ENCODE results near the gene CARMIL3.

CARMIL3 gene

GRCh38 chr14:24065408-24065807, 13.6 kb downstream of the CARMIL3 start:
- Histone ChIP-seq H2AFZ (ENCODE audit: low read length) (no peak overlapping the region), H3K4me2 (ENCODE audit: low read depth, low read length, poor library complexity, severe bottlenecking) (no peak overlapping the region), H3K79me2 (ENCODE audit: insufficient read depth, low read length) (no peaks in the 10 kb centered on the region), H3K9me2 (replicated peaks; ENCODE audit: low read depth, low read length) (no peaks in the 10 kb centered on the region), H3K4me3 (ENCODE audit: low read length, poor library complexity, severe bottlenecking) (no peak overlapping the region), H3K9ac (ENCODE audit: low read depth, low read length, poor library complexity, severe bottlenecking) (no peak overlapping the region), H3K36me3 (ENCODE audit: insufficient read depth, low read length) (no peaks in the 10 kb centered on the region), H3K9me3 (ENCODE audit: insufficient read depth, low read depth, low read length) (no peaks in the 10 kb centered on the region), H3K27me3 (ENCODE audit: insufficient read depth, low read length, poor library complexity, severe bottlenecking) (no peaks in the 10 kb centered on the region), H3F3A (ENCODE audit: low read depth) (no peaks in the 10 kb centered on the region), H3K4me1 (ENCODE audit: insufficient read depth, low read length, poor library complexity, severe bottlenecking) (no peaks in the 10 kb centered on the region), H4K20me1 (ENCODE audit: insufficient read depth, low read length, poor library complexity, severe bottlenecking) (no peaks in the 10 kb centered on the region)
- TF ChIP-seq CTCF (conservative IDR thresholded peaks at IDR 0.05; ENCODE audit: low read length) (no peak), EZH2phosphoT487 (IDR thresholded peaks at IDR 0.05; ENCODE audit: borderline replicate concordance) (no peak)

- Histone ChIP-seq H3K36me3 (ENCODE audit: insufficient read depth, low read length) (no peaks in the 10 kb centered on the region), H3K9me3 (ENCODE audit: insufficient read depth, low read depth, low read length) (no peaks in the 10 kb centered on the region), H3K79me2 (ENCODE audit: insufficient read depth, low read length) (no peaks in the 10 kb centered on the region), H3K27me3 (ENCODE audit: insufficient read depth, low read length, poor library complexity, severe bottlenecking) (no peaks in the 10 kb centered on the region), H4K20me1 (ENCODE audit: insufficient read depth, low read length, poor library complexity, severe bottlenecking) (no peaks in the 10 kb centered on the region), H2AFZ (ENCODE audit: low read length) (no peak overlapping the region), H3K4me2 (ENCODE audit: low read depth, low read length, poor library complexity, severe bottlenecking) (no peak overlapping the region), H3K9ac (ENCODE audit: low read depth, low read length, poor library complexity, severe bottlenecking) (no peak overlapping the region), H3K9me2 (replicated peaks; ENCODE audit: low read depth, low read length) (no peaks in the 10 kb centered on the region), H3F3A (ENCODE audit: low read depth) (no peaks in the 10 kb centered on the region), H3K4me1 (ENCODE audit: insufficient read depth, low read length, poor library complexity, severe bottlenecking) (no peaks in the 10 kb centered on the region), H3K4me3 (ENCODE audit: low read length, poor library complexity, severe bottlenecking) (no peak overlapping the region)
- TF ChIP-seq CTCF (conservative IDR thresholded peaks at IDR 0.05; ENCODE audit: low read length): no peak
- TF ChIP-seq EZH2phosphoT487 (IDR thresholded peaks at IDR 0.05; ENCODE audit: borderline replicate concordance): no peak
Observed at GRCh38 chr14:24066496-24067132, 14.8 kb downstream of the CARMIL3 start.

GRCh38 chr14:24067133-24068082, 15.6 kb downstream of the CARMIL3 start:
- Histone ChIP-seq H3K9ac (ENCODE audit: low read depth, low read length, poor library complexity, severe bottlenecking) (no peak overlapping the region), H3K9me2 (replicated peaks; ENCODE audit: low read depth, low read length) (no peaks in the 10 kb centered on the region), H3K9me3 (ENCODE audit: insufficient read depth, low read depth, low read length) (no peaks in the 10 kb centered on the region), H3K27me3 (ENCODE audit: insufficient read depth, low read length, poor library complexity, severe bottlenecking) (no peaks in the 10 kb centered on the region), H2AFZ (ENCODE audit: low read length) (no peak overlapping the region), H3K79me2 (ENCODE audit: insufficient read depth, low read length) (no peaks in the 10 kb centered on the region), H3K4me3 (ENCODE audit: low read length, poor library complexity, severe bottlenecking) (no peak overlapping the region), H4K20me1 (ENCODE audit: insufficient read depth, low read length, poor library complexity, severe bottlenecking) (no peaks in the 10 kb centered on the region), H3K4me1 (ENCODE audit: insufficient read depth, low read length, poor library complexity, severe bottlenecking) (no peaks in the 10 kb centered on the region), H3F3A (ENCODE audit: low read depth) (no peaks in the 10 kb centered on the region), H3K36me3 (ENCODE audit: insufficient read depth, low read length) (no peaks in the 10 kb centered on the region), H3K4me2 (ENCODE audit: low read depth, low read length, poor library complexity, severe bottlenecking) (no peak overlapping the region)
- TF ChIP-seq EZH2phosphoT487 (IDR thresholded peaks at IDR 0.05; ENCODE audit: borderline replicate concordance) (no peak), CTCF (conservative IDR thresholded peaks at IDR 0.05; ENCODE audit: low read length) (no peak)
